GM23338 (cell line): ENCODE data around the gene GJC2. TPM values are rescaled to one million over a fixed set of nuclear protein-coding genes. Genes with fewer than 3 reads are reported as not detected.

ENCODE experiments used
- ATAC-seq: fragments of 200-7000 bp; cut with Tn5 transposase; 3 replicates; pipeline ENCODE4 v1.9.1; 2020
- DNase-seq: peaks from one replicate; pipeline ENCODE4 v3.0.0-alpha.2; 2015; ENCODE audit warnings: low spot score
- H2AFZ ChIP-seq: fragments of 200-600 bp; sonication (generic); 2 replicates; pipeline ENCODE4 v1.8.0; 2016; ENCODE audit warnings: antibody characterized with exemption, mild to moderate bottlenecking, moderate library complexity
- H3F3A ChIP-seq: fragments of 200-600 bp; sonication (generic); replicated peaks from 2 replicates; pipeline ENCODE4 v1.8.0; 2017; ENCODE audit warnings: antibody characterized with exemption, mixed run types, low read depth
- H3K27ac ChIP-seq: fragments of 200-600 bp; sonication (generic); 2 replicates; pipeline ENCODE4 v1.6.1; 2016; ENCODE audit warnings: low read depth
- H3K27me3 ChIP-seq: fragments of 200-600 bp; sonication (generic); 2 replicates; pipeline ENCODE4 v1.8.0; 2016; ENCODE audit warnings: mild to moderate bottlenecking, mixed run types, moderate library complexity; ENCODE audit not compliant: insufficient read depth
- H3K36me3 ChIP-seq: fragments of 200-600 bp; sonication (generic); 2 replicates; pipeline ENCODE4 v1.8.0; 2016; ENCODE audit warnings: mild to moderate bottlenecking; ENCODE audit not compliant: insufficient read depth
- H3K4me1 ChIP-seq: fragments of 200-600 bp; sonication (generic); 2 replicates; pipeline ENCODE4 v1.8.0; 2016; ENCODE audit warnings: mild to moderate bottlenecking, moderate library complexity; ENCODE audit not compliant: insufficient read depth
- H3K4me2 ChIP-seq: fragments of 200-600 bp; sonication (generic); 2 replicates; pipeline ENCODE4 v1.7.1; 2017; ENCODE audit warnings: mixed run types
- H3K4me3 ChIP-seq: fragments of 200-600 bp; sonication (generic); 2 replicates; pipeline ENCODE4 v1.6.1; 2016; ENCODE audit warnings: mixed run types
- H3K79me2 ChIP-seq: fragments of 200-600 bp; sonication (generic); replicated peaks from 2 replicates; pipeline ENCODE4 v1.8.0; 2017; ENCODE audit warnings: mild to moderate bottlenecking; ENCODE audit not compliant: insufficient read depth
- H3K9me2 ChIP-seq: fragments of 200-600 bp; sonication (generic); 2 replicates; pipeline ENCODE4 v1.8.0; 2017; ENCODE audit not compliant: insufficient read depth
- H4K20me1 ChIP-seq: fragments of 200-600 bp; sonication (generic); replicated peaks from 2 replicates; pipeline ENCODE4 v1.8.0; 2017; ENCODE audit warnings: mild to moderate bottlenecking; ENCODE audit not compliant: insufficient read depth
- H3K27ac Mint-ChIP-seq: 2 replicates; pipeline ENCODE4 v1.8.0; 2020; ENCODE audit warnings: inconsistent platforms, mild to moderate bottlenecking, moderate library complexity, mixed read lengths
- H3K27me3 Mint-ChIP-seq: 3 replicates; pipeline ENCODE4 v1.8.0; 2022; ENCODE audit warnings: low read depth, mild to moderate bottlenecking, moderate library complexity, mixed read lengths, inconsistent platforms; ENCODE audit not compliant: insufficient read depth, poor library complexity
- H3K36me3 Mint-ChIP-seq: 3 replicates; pipeline ENCODE4 v1.8.0; 2021; ENCODE audit warnings: low read depth, mild to moderate bottlenecking, inconsistent platforms, moderate library complexity, mixed read lengths
- H3K4me1 Mint-ChIP-seq: 3 replicates; pipeline ENCODE4 v1.8.0; 2020; ENCODE audit warnings: mild to moderate bottlenecking, inconsistent platforms, mixed read lengths
- H3K4me3 Mint-ChIP-seq: 3 replicates; pipeline ENCODE4 v1.8.0; 2021; ENCODE audit warnings: moderate library complexity, mild to moderate bottlenecking, inconsistent platforms, mixed read lengths
- H3K9me3 Mint-ChIP-seq: 3 replicates; pipeline ENCODE4 v1.8.0; 2020; ENCODE audit warnings: moderate library complexity, mild to moderate bottlenecking, inconsistent platforms, mixed read lengths
- CREB1 ChIP-seq: fragments of 250-450 bp; sonication (Bioruptor Pico); IDR thresholded peaks from 2 replicates; pipeline ENCODE4 v1.5.0; 2020; ENCODE audit warnings: low read depth, mild to moderate bottlenecking, moderate library complexity
- CTCF ChIP-seq, 2 experiments: fragments of 200-600 bp in 1 of 2; sonication (generic) in 1 of 2; conservative IDR thresholded peaks; 2 replicates each; pipeline versions ENCODE4 v1.5.1 to v1.6.1; 2016 to 2017; ENCODE audit warnings: antibody characterized with exemption in 2 of 2, low read depth in 2 of 2, mild to moderate bottlenecking in 2 of 2, moderate library complexity in 1 of 2
- EZH2 ChIP-seq: fragments of 200-600 bp; sonication (generic); IDR thresholded peaks from one replicate; pipeline ENCODE4 v1.8.0; 2017; ENCODE audit warnings: antibody characterized with exemption, mild to moderate bottlenecking, low read depth; ENCODE audit not compliant: unreplicated experiment
- EZH2phosphoT487 ChIP-seq: fragments of 200-600 bp; sonication (generic); IDR thresholded peaks from one replicate; pipeline ENCODE4 v1.8.1; 2018; ENCODE audit warnings: antibody characterized with exemption; ENCODE audit not compliant: unreplicated experiment
- POLR2AphosphoS5 ChIP-seq: IDR thresholded peaks from 2 replicates; pipeline ENCODE4 v1.6.1; 2016; ENCODE audit warnings: antibody characterized with exemption, low read depth
- REST ChIP-seq: IDR thresholded peaks from one replicate; pipeline ENCODE4 v1.6.1; 2018; ENCODE audit warnings: antibody characterized with exemption; ENCODE audit not compliant: unreplicated experiment
- STAT1 ChIP-seq: IDR thresholded peaks from one replicate; pipeline ENCODE4 v1.6.1; 2016; ENCODE audit warnings: antibody characterized with exemption; ENCODE audit not compliant: unreplicated experiment
- ZNF114 ChIP-seq: fragments of 250-450 bp; sonication (Bioruptor Pico); IDR thresholded peaks from 2 replicates; pipeline ENCODE4 v1.5.0; 2020; ENCODE audit warnings: mild to moderate bottlenecking, moderate library complexity
- ZNF331 ChIP-seq: fragments of 250-450 bp; sonication (Bioruptor Pico); IDR thresholded peaks from 2 replicates; pipeline ENCODE4 v1.5.0; 2020; ENCODE audit warnings: low read depth, mild to moderate bottlenecking, moderate library complexity
- ZNF462 ChIP-seq: fragments of 250-450 bp; sonication (Bioruptor Pico); IDR thresholded peaks from 2 replicates; pipeline ENCODE4 v1.5.0; 2020; ENCODE audit warnings: mild to moderate bottlenecking, moderate library complexity
- polyA plus RNA-seq: library from polyadenylated mRNA; unstranded; fragments of >200 nt; fragmentation: Nextera tagmentation; extraction: Ambion mirVana; gene quantifications from 2 replicates; pipeline ENCODE4 v1.2.1, GENCODE V29; 2016
- total RNA-seq: library from RNA; depleted of rRNA; stranded (reverse); fragments of >200 nt; shearing (Covaris generic); gene quantifications from 2 replicates; pipeline ENCODE4 v1.2.3, GENCODE V29; 2014

GJC2 gene
- total and polyA plus RNA-seq, 2 experiments from 2014 or later: 0.15 to 1.2 TPM

- H3K4me3 ChIP-seq: no peak overlapping the region
- H3K27me3 ChIP-seq: peaks cover 36% of the 10 kb centered on the region
- H3K4me2 ChIP-seq: no peak overlapping the region
- Mint-ChIP-seq H3K9me3 (no peaks in the 10 kb centered on the region; the same call in 2 of the 3 replicates), H3K36me3 (no peaks in the 10 kb centered on the region), H3K27ac (no peak overlapping the region), H3K4me1 (peaks cover 3% of the 10 kb centered on the region; the same call in 2 of the 3 replicates), H3K4me3 (no peak overlapping the region), H3K27me3 (peaks cover 9% of the 10 kb centered on the region)
- H3F3A ChIP-seq: no peaks in the 10 kb centered on the region
- H3K27ac ChIP-seq: no peak overlapping the region
- H3K4me1 ChIP-seq: no peaks in the 10 kb centered on the region
- H3K79me2 ChIP-seq: no peaks in the 10 kb centered on the region
- H3K36me3 ChIP-seq: no peaks in the 10 kb centered on the region
- DNase-seq: no peak
- H4K20me1 ChIP-seq: no peaks in the 10 kb centered on the region
- no peak overlapping the region for H2AFZ ChIP-seq
- TF ChIP-seq ZNF114 (CRISPR knock-in tag) (no peak), CTCF (conservative IDR thresholded peaks at IDR 0.05; ENCODE audit: low read depth in 2 of 2) (no peak), POLR2AphosphoS5 (no peak), EZH2phosphoT487 (no peak), EZH2 (no peak), STAT1 (no peak), ZNF331 (CRISPR knock-in tag) (no peak), REST (no peak), ZNF462 (CRISPR knock-in tag) (no peak), CREB1 (no peak)
- H3K9me2 ChIP-seq: no peaks in the 10 kb centered on the region
- ATAC-seq: no peak
Observed at GRCh38 chr1:228205526-228206436, 56.1 kb downstream of the GJC2 start.
